A204.1 (cell line): ENCODE data around the gene YAP1.

Source experiments
- FAIRE-seq: peaks from 2 replicates; lab custom pipeline; 2012; peaks lifted over from hg19 to GRCh38; lab: Jason Lieb, UNC

The YAP1 gene

GRCh38 chr11:102202972-102203371, 92.7 kb downstream of the YAP1 start:
- no peak for FAIRE-seq

GRCh38 chr11:102204174-102204573, 93.9 kb downstream of the YAP1 start:
- FAIRE-seq: no peak

GRCh38 chr11:102205805-102206204, 95.6 kb downstream of the YAP1 start:
- no peak for FAIRE-seq

- no peak for FAIRE-seq
Measured at GRCh38 chr11:102208835-102209234, 98.6 kb downstream of the YAP1 start.

GRCh38 chr11:102214623-102215022, 104.4 kb downstream of the YAP1 start:
- peak; percentile 73 for FAIRE-seq

- peak; percentile 71 for FAIRE-seq
Measured at GRCh38 chr11:102216433-102217075, 106.3 kb downstream of the YAP1 start.

- FAIRE-seq: no peak
Measured at GRCh38 chr11:102220728-102221467, 110.7 kb downstream of the YAP1 start.

- FAIRE-seq: no peak
Measured at GRCh38 chr11:102223859-102224258, 113.6 kb downstream of the YAP1 start.

- no peak for FAIRE-seq
Measured at GRCh38 chr11:102225689-102226568, 115.7 kb downstream of the YAP1 start.

- no peak for FAIRE-seq
Measured at GRCh38 chr11:102226702-102227490, 116.6 kb downstream of the YAP1 start.

- no peak for FAIRE-seq
Measured at GRCh38 chr11:102229510-102230123, 119.4 kb downstream of the YAP1 start.

GRCh38 chr11:102230186-102230585, 119.9 kb downstream of the YAP1 start:
- FAIRE-seq: no peak

GRCh38 chr11:102230911-102231310, 120.7 kb downstream of the YAP1 start:
- FAIRE-seq: no peak

GRCh38 chr11:102234779-102235439, 124.7 kb downstream of the YAP1 start:
- no peak for FAIRE-seq

- FAIRE-seq: no peak
Measured at GRCh38 chr11:102237096-102237735, 127.0 kb downstream of the YAP1 start.

GRCh38 chr11:102238391-102238821, 128.2 kb downstream of the YAP1 start:
- no peak for FAIRE-seq

GRCh38 chr11:102239448-102239847, 129.2 kb downstream of the YAP1 start:
- FAIRE-seq: no peak

- no peak for FAIRE-seq
Measured at GRCh38 chr11:102239911-102240310, 129.7 kb downstream of the YAP1 start.

GRCh38 chr11:102240502-102240901, 130.3 kb downstream of the YAP1 start:
- no peak for FAIRE-seq

- FAIRE-seq: no peak
Measured at GRCh38 chr11:102241026-102241425, 130.8 kb downstream of the YAP1 start.
